ENCODE results near the gene BMAL1. TPM values are rescaled to one million over a fixed set of nuclear protein-coding genes. Genes with fewer than 3 reads are reported as not detected.
"Not testable (repeated sequence)": the region's sequence is repeated elsewhere in the genome, so short reads cannot be mapped to it uniquely, and the experiment has no call there.

Gene BMAL1
- 8.4 and 13.5 TPM in 2 replicates for total RNA-seq

DNA sequence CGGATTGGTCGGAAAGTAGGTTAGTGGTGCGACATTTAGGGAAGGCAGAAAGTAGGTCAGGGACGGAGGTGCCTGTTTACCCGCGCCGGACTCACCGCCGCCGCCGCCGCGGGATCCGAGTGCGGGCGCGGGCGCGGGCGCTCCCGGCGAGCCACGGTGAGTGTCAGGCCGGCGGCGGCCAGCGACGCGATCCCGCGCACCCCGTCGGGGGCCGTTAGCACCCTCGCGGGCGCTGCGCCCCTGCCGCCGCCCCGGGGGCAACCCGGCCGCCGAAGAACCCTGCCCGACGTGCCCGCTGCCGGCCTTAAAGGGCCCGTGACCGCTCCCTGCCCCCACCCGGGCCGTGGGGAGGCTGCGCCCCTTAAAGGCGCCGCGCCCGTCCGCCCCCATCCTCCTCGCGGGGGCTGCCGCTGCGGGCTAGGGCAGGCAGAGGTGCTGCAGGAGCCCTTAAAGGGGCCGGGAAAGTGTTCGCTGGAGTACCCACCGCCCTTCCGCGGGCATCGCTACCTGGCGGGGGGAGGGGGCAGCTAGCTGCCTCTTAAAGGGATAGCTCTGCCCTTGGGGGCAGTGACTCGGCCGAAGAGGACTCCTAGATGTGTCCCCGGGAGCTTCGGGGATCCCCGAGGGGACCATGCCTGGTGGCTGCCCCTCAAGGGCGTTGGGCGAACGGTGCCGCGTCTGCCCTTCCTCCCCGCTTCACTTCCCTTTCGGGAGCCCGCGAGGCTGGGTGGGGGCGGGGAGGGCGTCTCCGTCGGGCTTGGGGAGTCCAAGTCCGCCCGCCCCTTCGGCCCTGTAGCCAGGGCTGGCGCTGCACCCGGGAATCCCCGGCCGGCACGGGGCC, at the start of gene BMAL1:
Gene BMAL1, plus strand, starts transcription at position 23 of the 841 bp plus-strand sequence. CDS start 76,519 bp downstream, outside the sequence.
- DNase-seq (ENCODE audit: low read depth, low spot score) = no peak

DNA sequence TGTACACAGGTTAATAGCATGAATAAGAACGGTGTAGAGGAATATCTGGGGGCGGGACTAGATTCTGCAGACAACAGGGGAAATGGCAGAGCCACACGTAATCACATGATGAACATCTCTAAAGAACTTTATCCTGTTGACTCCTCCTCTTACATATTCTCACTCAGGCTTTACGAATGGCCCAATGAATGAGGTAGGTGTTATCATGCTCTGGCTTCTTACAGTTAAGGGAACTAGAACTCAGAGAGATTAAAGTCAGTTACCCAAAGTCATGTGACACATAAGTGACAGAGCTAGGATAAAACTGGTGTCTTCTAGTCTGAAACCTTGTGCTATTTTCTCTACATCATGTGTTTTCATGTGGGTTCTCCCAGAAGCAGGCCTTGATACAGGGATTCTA, 49.0 kb upstream of the BMAL1 start:
- DNase-seq (ENCODE audit: low read depth, low spot score) = no peak

DNA sequence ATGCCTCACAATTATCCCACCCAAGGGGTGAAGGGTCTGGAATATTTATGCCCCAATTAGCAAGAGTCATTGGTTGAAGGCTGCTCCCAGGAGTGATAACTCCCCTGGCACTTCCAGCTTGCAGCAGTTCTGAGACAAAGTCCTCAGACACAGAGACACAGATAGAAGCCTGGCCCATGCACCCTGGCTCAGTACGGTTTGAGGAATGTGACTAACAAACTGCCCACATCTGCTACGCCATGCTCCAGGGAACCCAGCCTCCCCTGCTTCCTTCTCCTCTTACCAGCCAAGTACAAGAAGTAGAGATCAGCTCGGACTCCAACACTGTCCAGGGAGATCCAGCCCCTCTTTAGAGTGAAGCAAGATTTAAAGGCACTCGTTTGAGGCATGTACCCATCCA, 48.5 kb upstream of the BMAL1 start:
- DNase-seq (ENCODE audit: low read depth, low spot score) = no peak

DNA sequence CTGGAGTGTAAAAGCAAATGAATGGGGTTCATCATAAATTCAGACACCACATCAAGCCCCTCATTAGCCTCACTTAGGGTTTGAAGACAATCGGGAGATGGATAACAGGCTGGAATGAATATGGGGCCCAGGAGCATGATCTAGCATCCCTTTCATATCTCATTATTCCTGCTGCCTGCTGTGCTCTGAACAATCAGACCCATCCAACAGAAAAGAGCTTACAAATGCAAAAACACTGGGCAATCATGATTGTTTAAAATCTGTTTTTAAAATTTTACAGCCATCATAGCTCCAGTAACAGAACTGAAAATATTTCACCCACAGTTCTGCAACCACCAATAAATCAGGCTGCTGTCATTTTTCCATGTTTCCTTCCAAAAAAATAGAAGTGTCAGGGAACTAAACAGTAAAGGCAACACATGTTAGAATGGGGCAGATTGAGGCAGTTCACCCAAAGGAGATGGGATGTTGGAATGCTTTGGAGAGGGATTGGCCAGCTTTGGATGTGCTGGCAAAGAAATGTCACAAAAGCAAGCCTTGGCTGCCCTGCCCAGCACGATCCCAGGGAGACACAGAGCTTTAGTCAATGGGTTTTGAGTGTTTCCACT, 47.8 kb upstream of the BMAL1 start:
- no peak for DNase-seq (ENCODE audit: low read depth, low spot score)

DNA sequence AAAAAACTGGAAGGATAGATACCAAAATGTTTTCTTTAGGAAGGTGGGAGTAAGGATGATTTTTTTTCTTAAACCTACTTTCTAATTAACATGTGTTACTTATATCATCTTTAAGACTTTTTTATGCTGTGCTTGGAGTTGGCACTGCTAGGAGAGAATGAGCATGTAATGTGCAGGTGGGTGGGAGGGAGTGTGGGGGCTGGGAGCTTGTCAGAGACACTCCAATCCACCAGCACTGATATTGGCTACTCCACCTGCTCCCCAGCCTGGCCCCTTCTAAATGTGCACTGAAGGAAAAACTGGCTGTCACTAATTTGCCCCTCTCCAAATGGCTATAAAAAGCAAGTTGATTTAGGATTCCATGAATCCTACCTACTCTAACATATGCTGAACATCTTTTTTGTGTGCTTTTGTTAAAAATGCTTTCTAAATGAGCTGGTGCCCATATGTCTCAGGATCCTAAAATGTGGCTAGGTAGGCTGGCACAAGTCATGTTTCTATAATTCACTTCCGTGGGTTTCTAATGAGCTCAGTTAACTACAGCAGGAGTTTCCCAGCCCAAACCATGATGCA, 44.3 kb upstream of the BMAL1 start:
- DNase-seq (ENCODE audit: low read depth, low spot score) = no peak

DNA sequence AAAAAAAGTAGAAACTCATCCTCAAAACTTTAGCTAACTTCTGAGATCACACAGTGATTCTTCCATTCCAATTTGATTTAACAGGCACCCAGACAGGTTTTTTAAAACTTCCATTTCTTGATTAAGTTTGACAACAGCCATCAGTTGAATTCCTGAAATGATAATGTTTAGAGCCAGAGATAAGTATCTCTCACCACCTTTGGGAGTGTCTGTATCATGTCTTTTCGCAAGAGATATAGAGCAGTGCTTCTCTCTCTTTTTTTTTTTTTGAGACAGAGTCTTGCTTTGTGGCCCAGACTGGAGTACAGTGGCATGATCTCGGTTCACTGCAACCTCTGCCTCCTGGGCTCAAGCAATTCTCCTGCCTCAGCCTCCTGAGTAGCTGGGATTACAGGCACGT, 41.7 kb upstream of the BMAL1 start:
- no peak for DNase-seq (ENCODE audit: low read depth, low spot score)

DNA sequence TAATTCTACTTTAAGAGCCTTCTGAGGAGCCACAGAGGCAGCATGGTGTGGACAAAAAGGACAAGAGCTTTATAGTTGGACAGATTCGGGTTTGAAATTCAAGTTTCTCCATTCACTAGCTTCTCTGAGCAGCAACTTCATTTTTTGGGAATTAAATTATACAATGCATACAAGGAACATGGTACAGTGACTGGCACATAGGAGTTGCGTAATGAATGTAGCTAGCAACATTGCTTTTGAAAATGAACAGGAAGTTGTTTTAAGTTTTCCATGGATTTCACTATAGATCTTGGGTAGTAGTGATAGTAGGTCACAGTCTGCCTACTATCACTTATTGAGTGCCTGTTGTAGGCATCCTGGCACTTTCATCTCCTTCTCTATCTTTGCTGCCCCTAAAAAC, 41.0 kb upstream of the BMAL1 start:
- no peak for DNase-seq (ENCODE audit: low read depth, low spot score)

DNA sequence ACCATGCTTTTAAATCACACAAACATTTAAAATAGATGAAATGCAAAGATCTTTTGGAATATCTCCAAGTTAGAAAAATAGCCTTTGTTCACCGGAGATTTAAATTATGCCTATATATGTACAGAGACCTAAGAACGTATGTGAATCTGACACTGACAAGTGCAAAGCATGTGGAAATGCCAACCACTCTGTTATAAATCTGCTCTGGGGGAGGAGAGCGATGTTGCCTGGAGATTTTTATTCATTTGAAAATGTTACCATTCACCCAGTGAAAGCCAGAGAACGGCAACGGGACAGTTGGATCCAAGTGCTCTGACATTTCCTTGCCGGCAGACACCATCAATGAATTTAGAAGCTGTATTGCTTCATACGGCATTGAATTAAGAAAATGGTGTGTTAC, 39.8 kb upstream of the BMAL1 start:
- no peak for DNase-seq (ENCODE audit: low read depth, low spot score)

DNA sequence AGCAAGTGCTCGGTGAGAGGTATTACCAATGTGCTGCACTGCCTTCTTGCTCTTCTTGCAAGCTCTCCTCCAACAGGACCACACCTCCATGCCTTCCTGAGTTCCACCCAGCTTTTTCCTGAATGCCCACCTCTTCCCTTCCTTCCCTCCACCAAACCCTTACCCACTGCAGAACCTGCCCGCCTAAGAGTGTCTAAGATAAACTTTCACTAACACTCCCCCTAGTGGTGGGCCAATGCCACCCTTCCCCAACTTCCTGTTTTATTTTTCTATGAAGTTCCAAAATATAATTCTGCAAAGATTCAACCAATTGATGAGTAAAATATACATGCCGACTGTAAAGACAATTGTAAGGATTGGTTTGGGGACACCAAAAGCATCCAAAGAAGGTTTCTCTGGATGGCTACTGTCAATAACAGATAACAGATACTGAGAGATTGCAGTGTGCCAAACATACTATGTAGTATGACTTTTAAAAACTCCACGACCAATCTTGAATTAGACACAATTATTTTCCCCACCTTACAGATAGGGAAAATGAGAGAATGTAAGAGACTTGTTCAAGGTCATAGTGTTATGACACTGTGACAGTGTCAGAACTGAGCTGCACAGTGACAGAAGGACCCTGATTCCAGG, 38.6 kb upstream of the BMAL1 start:
- DNase-seq (ENCODE audit: low read depth, low spot score) = no peak

DNA sequence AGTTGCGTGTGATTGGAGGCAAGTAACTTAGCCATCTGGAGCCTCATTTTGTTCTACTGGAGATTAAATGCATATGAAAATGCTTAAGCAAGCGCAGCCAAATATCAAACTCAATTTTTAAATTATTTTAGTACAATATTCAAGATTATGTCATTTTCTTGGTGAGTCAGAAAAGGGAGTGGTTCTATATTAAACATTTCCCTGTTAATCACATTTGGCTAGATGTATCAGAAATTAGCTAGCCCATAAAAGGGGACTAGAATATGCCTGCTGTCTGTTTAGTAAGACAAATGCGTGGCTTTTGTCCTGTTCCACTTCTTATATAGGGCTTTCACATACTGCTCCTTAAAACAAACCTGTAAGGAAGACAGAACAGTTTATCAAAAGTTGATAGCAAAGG, 35.0 kb upstream of the BMAL1 start:
- DNase-seq (ENCODE audit: low read depth, low spot score) = no peak

DNA sequence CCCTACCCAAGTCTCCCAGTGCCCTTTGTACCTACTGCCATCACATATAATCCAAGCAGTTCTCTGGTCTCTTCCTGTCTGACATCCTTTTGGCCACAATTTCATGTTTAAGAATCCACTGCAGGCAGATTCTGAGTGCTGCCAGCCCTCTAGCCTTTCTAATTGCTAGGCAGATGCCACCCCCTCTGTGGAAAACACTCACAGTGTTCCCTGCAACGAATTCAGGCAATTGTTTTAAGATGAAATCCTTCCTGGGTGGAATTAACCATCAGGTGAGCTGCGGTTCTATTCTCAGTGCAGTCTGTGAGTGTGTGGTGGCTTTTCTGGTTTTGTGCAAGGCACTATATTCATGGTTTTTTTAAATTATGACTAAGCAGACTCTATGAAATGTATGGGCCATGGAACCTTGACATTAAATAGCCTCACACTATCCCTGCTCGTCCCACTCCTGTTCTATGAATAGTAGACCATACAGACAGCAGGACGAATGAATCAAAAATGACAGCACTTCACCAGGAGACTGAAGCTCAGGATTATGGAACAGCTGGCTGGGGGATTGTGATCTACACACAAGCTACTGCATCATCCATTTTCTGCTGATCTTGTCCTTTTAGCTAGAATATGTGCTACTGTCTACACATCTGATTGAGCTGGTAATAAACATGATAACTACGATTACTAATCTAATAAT, 29.8 kb upstream of the BMAL1 start:
- no peak for DNase-seq (ENCODE audit: low read depth, low spot score)

DNA sequence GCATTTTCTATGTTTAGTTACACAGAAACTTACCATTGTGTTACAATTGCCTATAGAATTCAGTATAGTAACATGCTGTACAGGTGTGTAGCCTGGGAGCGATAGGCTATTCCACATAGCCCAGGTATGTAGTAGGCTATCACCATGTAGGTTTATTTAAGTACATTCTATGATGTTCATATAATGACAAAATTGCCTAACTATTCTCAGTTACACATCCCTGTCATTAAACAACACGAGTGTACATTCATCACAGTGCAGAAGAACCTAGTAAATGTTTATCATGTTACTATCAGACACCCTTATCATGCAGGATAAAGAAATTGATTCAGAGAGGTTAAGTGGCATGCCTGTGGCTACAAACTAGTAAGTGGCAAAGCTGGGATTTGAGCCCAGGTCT, 28.4 kb upstream of the BMAL1 start:
- no peak for DNase-seq (ENCODE audit: low read depth, low spot score)

DNA sequence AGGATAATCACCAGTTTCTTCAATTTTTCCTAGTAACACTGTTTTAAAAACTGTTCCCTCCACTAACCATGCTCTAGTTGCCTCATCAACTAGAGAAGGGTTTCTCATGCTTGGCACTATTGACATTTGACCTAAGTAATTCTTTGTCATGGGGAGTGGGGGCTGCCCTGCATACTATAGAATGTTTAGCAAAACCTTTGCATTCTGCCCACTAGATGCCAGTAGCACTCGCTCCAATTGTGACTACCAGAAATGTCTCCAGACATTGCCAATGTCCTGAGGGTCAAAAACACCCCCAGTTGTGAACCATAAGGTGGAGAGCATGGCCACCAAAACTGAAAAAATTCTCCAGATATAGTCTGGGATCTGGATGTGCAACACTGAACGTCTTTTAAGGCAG, 27.6 kb upstream of the BMAL1 start:
- no peak for DNase-seq (ENCODE audit: low read depth, low spot score)

DNA sequence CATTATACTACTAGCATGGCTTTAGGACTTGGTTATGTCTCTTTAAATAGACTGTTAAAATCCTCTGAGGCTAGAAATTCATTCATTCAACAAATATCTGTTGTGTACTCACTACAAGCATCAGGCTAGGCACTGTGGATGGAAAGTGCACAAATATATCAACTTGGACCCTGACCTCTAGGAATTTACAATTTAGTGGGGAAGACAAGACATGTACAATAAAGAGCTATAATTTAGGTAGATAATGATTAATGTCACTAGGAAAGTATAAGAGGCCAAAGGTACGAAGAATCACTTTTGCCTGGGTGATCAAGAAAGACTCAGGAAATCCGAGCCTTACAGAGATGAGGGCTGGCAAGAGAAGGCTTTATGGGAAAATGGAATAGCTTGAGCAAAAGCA, 25.6 kb upstream of the BMAL1 start:
- no peak for DNase-seq (ENCODE audit: low read depth, low spot score)

DNA sequence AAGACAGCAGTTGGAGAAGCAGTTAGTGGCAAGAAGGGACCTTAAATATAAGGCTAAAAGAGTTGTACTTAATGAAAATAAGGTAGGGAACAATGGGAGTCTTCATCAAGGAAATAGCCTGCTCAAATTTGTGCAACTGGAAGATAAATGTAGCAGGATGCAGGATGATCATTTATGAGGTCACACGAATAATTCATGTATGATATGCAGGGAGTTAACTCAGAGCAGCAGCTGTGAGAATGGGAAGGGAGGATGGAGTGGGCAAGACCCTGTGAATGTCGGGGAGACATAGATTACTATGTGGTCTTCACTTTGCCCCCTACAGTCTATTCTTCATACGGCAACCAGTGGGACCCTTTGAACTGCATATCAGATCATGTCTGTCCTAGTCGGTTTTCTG, 25.2 kb upstream of the BMAL1 start:
- no peak for DNase-seq (ENCODE audit: low read depth, low spot score)

DNA sequence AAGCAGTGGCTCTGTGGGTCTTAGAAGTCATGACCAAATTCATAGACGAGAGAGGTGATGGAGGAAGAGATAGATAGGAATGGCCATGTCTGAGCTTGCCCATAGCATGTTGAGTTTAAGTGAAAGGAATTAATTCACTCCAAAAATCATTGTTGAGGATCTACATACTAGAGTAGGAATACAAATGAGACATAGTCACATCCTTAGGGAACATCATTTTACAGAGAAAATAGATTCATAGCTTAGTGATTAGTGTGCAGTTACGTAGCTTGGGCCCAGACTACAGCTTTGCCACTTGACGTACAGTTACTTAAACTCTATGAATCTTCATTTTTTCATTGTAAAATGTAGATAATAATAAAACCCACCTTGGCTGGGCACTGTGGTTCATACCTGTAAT, 21.4 kb upstream of the BMAL1 start:
- DNase-seq (ENCODE audit: low read depth, low spot score) = no peak

DNA sequence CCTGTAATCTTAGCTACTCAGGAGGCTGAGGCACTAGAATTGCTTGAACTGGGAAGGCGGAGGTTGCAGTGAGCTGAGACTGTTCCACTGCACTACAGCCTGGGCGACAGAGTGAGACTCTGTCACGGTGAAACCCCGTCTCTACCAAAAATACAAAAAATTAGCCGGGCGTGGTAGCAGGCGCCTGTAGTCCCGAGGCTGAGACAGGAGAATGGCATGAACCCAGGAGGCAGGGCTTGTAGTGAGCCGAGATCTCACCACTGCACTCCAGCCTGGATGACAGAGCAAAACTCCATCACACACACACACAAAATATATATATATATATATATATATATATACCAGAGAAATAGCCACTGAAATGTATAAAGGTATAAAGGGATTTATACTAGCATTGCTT, 19.5 kb upstream of the BMAL1 start:
- not testable (repeated sequence) for DNase-seq (ENCODE audit: low read depth, low spot score)

DNA sequence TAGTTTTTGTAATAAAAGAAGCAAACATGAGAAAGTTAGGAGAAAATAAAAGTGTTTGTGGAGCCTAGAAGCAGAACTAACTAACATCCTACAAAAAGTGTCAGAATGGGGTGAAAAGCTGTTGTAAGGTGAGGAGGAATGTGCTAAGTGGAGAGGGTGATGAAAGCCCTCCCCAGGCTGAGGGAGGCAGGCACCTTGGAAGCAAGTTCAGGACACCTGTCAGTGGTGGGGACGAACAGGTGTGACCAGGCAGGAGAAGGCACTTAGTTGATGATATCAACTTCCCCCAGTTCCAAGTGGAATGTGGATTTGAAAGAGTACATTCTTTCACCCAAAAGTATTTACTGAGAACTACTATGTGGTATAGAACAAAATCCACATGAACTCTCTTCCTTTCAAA, 18.7 kb upstream of the BMAL1 start:
- no peak for DNase-seq (ENCODE audit: low read depth, low spot score)

DNA sequence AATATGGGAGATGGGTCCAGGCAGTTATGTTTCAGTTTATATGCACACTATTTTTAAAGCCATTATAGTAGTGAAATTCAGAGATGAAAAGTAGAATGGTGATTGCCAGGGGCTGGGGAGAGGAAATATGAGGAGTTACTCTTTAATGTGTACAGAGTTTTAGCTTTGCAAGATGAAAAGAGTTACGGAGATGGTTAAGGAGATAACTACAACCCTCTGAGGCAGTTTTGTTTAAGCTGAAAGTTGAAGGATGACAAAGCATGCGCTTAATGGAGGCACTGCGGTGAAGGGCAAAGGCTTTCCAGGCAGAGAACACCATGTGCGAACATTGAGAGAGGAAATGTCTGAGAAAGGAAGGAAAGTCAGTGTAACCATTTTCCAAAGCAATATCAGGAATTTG, 18.2 kb upstream of the BMAL1 start:
- no peak for DNase-seq (ENCODE audit: low read depth, low spot score)

DNA sequence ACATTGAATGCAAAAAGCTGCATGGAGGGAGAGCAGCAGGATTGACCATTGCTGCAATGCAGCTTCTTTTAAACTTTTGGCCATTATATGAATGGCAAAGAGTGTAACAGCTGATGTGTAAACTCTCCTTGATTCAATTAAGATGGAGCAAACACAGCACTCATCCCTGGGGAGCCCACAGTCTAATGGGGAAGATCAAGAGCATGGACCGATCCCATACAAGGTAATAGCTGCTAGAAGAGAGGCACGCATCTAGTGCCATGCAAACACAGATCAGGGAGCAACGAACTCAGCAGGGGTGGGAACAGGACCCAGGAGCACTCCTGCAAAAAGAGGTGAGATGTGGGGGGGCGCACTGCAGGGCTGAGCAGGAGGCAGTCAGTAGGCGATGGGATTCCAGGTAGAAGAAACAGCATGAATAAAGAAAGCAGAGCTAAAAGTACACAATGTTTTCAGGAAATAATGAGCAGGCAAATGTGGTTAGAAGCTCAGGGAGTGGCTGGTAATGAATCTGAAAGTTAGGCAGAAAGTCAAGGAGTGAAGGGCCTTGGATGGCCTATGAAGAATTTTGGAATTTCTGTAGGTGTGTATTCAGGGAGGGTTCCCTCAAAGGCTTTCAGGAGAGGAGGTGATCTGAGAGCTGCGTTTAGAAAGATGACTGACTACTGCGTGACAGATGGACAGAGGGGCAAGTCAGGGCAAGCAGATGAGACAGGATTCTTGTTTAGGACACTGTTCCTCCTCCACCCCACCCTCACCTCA, 17.2 kb upstream of the BMAL1 start:
- DNase-seq (ENCODE audit: low read depth, low spot score) = no peak

DNA sequence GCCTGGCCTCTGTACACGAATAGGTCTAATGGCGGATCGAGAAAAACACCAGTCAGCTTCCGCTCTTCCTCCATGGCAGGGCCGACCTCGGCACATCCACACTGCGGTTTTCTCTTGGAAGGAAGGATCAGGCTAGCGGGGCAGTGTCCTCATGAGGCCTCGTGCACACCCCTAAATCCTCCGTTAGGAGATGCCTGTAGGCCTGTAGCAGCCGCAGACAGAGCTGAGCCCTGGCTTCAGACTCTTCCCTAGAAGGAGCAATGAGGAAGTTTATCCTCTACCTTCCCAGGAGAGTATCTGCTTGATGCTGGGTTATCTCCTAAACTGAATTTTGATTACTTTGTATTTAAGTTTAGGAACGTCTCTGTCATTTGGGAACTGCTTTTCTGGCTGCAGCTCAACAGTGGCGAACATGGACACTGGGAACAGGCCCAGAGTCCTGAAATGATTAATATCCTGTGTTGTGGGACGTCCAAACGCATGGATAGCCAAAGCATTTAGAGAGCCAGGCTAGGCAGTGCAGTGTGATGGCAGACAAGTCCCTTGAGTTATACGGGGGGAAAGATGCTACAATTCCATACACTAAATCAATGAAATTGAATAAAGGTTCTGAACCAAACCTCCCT, 16.5 kb upstream of the BMAL1 start:
- no peak for DNase-seq (ENCODE audit: low read depth, low spot score)
